Stomach (tissue), 9 donors: ENCODE data around the gene TDRD7. TPM values are rescaled to one million over a fixed set of nuclear protein-coding genes. Genes with fewer than 3 reads are reported as not detected.

Experiments
- DNase-seq, 2 donors: peaks; one replicate each; pipeline versions ENCODE4 v3.0.0 to v3.0.0-alpha.2; 2013 to 2019
- H3K27ac ChIP-seq, 5 donors: fragments of 200-600 bp in 4 of 5; sonication (generic) in 4 of 5; one replicate each; pipeline ENCODE4 v1.5.1; 2013 to 2019; ENCODE audit warnings: mild to moderate bottlenecking in 1 of 5, moderate library complexity in 1 of 5
- H3K27me3 ChIP-seq, 3 donors: fragments of 200-600 bp; sonication (generic); one replicate each; pipeline ENCODE4 v1.5.1; 2017 to 2019; ENCODE audit warnings: mixed run types in 1 of 3
- H3K36me3 ChIP-seq, 4 donors: fragments of 200-600 bp; sonication (generic); 1 replicate in 3 of 4; 2 replicates in 1 of 4; pipeline ENCODE4 v1.5.1; 2016 to 2019
- H3K4me1 ChIP-seq, 4 donors: fragments of 200-600 bp; sonication (generic); one replicate each; pipeline ENCODE4 v1.5.1; 2016 to 2019
- H3K4me3 ChIP-seq, 4 donors: fragments of 200-600 bp; sonication (generic) in 3 of 4; one replicate each; pipeline ENCODE4 v1.5.1; 2016 to 2019; ENCODE audit warnings: mild to moderate bottlenecking in 1 of 4
- H3K9me3 ChIP-seq, 4 donors: fragments of 200-600 bp; sonication (generic); one replicate each; pipeline ENCODE4 v1.5.1; 2016 to 2019
- EP300 ChIP-seq: sonication (generic); formaldehyde crosslinking; IDR thresholded peaks from one replicate; pipeline ENCODE4 v1.6.1; 2017; ENCODE audit warnings: antibody characterized with exemption
- POLR2A ChIP-seq, 4 donors: fragments of 450-650 bp; IDR thresholded peaks; one replicate each; pipeline ENCODE4 v1.6.1; 2016; ENCODE audit warnings: antibody characterized with exemption in 4 of 4, control low read depth in 2 of 4, mild to moderate bottlenecking in 1 of 4, moderate library complexity in 1 of 4
- POLR2AphosphoS5 ChIP-seq, 3 donors: sonication (generic); formaldehyde crosslinking; IDR thresholded peaks; one replicate each; pipeline ENCODE4 v1.6.1; 2016; ENCODE audit warnings: antibody characterized with exemption in 3 of 3
- WGBS, 5 donors: extraction: QIAGEN DNeasy Blood & Tissue Kit in 3 of 5; methylation state at CpG; one replicate each; pipeline versions ENCODE4 v1.1.5 to v1.1.7; 2013 to 2018; 5-methylcytosine and 5-hydroxymethylcytosine counted together
- intact Hi-C: fragments of 100-400 bp; cut with DNase I; formaldehyde crosslinking; loops from one replicate; pipeline ENCODE4 v1.15.1; 2023; ENCODE audit warnings: low total_unique reads
- polyA plus RNA-seq, 3 donors: library from polyadenylated mRNA; stranded (reverse); fragments of 200-250 nt; gene quantifications; one replicate each; pipeline ENCODE4 v1.2.3, GENCODE V29; 2013
- total RNA-seq, 5 donors: library from RNA; depleted of rRNA; stranded (reverse); fragments of >200 nt; gene quantifications; one replicate each; pipeline versions ENCODE4 v1.1.0 to v1.2.3, GENCODE V29; 2014 to 2016
- TF ChIP-seq, protein P1 (sequence below), 7 experiments: fragments of 450-650 bp in 4 of 7; fragments of 200-600 bp in 3 of 7; sonication (generic) in 3 of 7; IDR thresholded peaks; one replicate each; pipeline ENCODE4 v1.5.1; 2016 to 2019; ENCODE audit warnings: antibody characterized with exemption in 7 of 7, control low read depth in 2 of 7, mild to moderate bottlenecking in 1 of 7
- donor health status: healthy with polysubstance abuse.
- donor health status: Bipolar disorder and iron deficiency.
- donor health status: healthy.

The TDRD7 gene
- total and polyA plus RNA-seq, 8 donors, result 4.7 to 20.1 (median 9.1) TPM

DNA sequence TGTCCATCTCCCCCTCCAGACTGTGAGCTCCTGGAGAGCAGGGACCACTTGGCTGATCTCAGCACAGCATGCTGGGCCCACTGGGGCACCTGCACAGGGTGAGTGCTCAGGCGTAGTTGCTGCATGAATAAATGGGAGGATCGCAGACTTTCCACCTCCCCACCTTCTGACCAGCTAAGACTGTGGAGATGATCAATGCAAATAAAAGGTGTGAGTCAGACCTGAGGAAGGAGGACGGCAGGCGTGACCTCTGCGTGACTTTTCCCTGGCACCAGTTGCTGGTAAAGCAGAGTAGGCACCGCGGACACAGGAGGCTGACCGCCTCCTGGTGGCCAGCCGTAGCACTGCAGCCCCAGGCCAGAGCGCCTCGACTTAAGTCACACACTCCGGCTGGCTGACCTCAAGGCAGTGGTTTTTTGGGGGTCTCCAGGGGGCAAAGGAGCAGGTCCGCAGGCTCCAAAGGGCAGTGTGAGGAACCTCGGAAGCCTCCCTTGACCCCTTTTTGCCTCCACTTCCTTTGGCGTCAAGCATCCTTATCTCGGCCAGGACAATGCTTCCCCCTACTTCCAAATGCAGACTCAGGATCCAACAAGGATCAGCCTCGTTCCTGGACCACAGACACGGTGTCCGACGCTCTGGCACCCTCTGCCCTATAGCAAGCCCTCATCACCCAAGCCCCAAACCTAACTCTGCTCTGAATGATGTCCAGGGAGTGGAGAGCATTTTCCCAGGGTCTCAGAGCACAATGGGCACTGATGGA is 12.7 kb upstream of the TDRD7 start:
- Histone ChIP-seq H3K27me3 (no peaks in the 10 kb centered on the region), H3K36me3 (no peaks in the 10 kb centered on the region), H3K4me3 (no peak overlapping the region), H3K9me3 (peaks cover 0 to 17% (median 7%) of the 10 kb centered on the region in 4 donors), H3K4me1 (peaks cover 0 to 7% (median 6%) of the 10 kb centered on the region in 4 donors), H3K27ac (no peak overlapping the region)
- 25 to 44% (median 34%) methylated on average over 15 to 20 of the region's 20 CpGs for WGBS, 5 donors
- DNase-seq, result peak; percentile 89 to 90
- TF ChIP-seq EP300 (no peak), POLR2AphosphoS5 (IDR thresholded peaks at IDR 0.05) (peak in 1 of 3 donors; percentile 46), POLR2A (IDR thresholded peaks at IDR 0.05) (no peak)
- TF ChIP-seq, protein P1, sequence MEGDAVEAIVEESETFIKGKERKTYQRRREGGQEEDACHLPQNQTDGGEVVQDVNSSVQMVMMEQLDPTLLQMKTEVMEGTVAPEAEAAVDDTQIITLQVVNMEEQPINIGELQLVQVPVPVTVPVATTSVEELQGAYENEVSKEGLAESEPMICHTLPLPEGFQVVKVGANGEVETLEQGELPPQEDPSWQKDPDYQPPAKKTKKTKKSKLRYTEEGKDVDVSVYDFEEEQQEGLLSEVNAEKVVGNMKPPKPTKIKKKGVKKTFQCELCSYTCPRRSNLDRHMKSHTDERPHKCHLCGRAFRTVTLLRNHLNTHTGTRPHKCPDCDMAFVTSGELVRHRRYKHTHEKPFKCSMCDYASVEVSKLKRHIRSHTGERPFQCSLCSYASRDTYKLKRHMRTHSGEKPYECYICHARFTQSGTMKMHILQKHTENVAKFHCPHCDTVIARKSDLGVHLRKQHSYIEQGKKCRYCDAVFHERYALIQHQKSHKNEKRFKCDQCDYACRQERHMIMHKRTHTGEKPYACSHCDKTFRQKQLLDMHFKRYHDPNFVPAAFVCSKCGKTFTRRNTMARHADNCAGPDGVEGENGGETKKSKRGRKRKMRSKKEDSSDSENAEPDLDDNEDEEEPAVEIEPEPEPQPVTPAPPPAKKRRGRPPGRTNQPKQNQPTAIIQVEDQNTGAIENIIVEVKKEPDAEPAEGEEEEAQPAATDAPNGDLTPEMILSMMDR (IDR thresholded peaks at IDR 0.05), result peak in 5 of 7 experiments; percentile 69 to 99 (median 88)
- intact Hi-C loops, result loop anchor here (10.0 kb wide), 1 partner anchor 544 kb away; the partner anchor contains the start of gene ZNF782

DNA sequence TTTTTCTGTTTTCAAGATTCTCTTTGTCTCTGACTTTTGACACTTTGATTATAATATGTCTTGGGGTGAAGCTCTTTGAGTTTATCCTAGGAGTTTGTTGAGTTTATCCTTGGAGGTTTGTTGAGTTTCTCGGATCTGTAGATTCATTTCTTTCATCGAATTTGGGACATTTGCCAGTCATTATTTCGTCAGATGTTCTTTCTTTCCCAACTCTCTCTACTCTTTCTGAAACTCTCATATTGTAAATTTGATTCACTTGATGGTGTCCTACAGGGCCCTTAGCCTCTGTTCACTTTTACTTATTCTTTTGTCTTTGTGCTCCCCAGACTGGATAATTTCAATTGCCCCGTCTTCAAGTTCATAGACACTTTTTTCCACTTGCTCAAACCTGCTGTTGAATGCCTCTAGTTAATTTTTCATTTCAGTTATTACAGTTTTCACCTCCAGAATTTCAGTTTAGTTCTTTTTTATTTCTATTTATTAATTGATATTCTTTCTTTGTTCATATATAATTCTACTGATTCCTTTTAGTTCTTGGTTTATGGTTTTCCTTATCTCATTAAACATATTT is 8.1 kb upstream of the TDRD7 start:
- H3K4me1 ChIP-seq, result peaks cover 4 to 25% (median 14%) of the 10 kb centered on the region in 4 donors
- no peaks in the 10 kb centered on the region for H3K27me3 ChIP-seq
- TF ChIP-seq POLR2A (IDR thresholded peaks at IDR 0.05) (no peak), EP300 (no peak), POLR2AphosphoS5 (IDR thresholded peaks at IDR 0.05) (no peak)
- TF ChIP-seq, protein P1 (IDR thresholded peaks at IDR 0.05), result no peak
- H3K4me3 ChIP-seq, result no peak overlapping the region
- DNase-seq, result no peak
- H3K27ac ChIP-seq, result no peak overlapping the region
- intact Hi-C loops, result no loop called here
- no peaks in the 10 kb centered on the region for H3K36me3 ChIP-seq
- 88 to 99% (median 95%) methylated on average over 4 of the region's 4 CpGs for WGBS, 5 donors
- H3K9me3 ChIP-seq, result peaks cover 0 to 21% (median 8%) of the 10 kb centered on the region in 4 donors

- Histone ChIP-seq H3K9me3 (peaks cover 0 to 21% (median 8%) of the 10 kb centered on the region in 4 donors), H3K4me1 (peaks cover 0 to 18% (median 10%) of the 10 kb centered on the region in 4 donors), H3K36me3 (no peaks in the 10 kb centered on the region), H3K27ac (no peak overlapping the region), H3K27me3 (no peaks in the 10 kb centered on the region), H3K4me3 (no peak overlapping the region)
- TF ChIP-seq, protein P1 (IDR thresholded peaks at IDR 0.05), result no peak
- no peak for TF ChIP-seq POLR2AphosphoS5 (IDR thresholded peaks at IDR 0.05)
- no peak for TF ChIP-seq EP300
- no peak for TF ChIP-seq POLR2A (IDR thresholded peaks at IDR 0.05)
- DNase-seq, result no peak
- intact Hi-C loops, result no loop called here
- 18 to 40% (median 31%) methylated on average over 2 of the region's 2 CpGs for WGBS, 5 donors
Measured at GRCh38 chr9:97405551-97405950, 6.3 kb upstream of the TDRD7 start.

- no peak overlapping the region for H3K4me3 ChIP-seq
- TF ChIP-seq POLR2AphosphoS5 (IDR thresholded peaks at IDR 0.05) (no peak), POLR2A (IDR thresholded peaks at IDR 0.05) (no peak), EP300 (no peak)
- TF ChIP-seq, protein P1 (IDR thresholded peaks at IDR 0.05), result no peak
- no peaks in the 10 kb centered on the region for H3K27me3 ChIP-seq
- H3K4me1 ChIP-seq, result peaks cover 4 to 23% (median 11%) of the 10 kb centered on the region in 4 donors
- H3K36me3 ChIP-seq, result no peaks in the 10 kb centered on the region
- intact Hi-C loops, result no loop called here
- peak overlapping the region in 1 of 5 donors; percentile 56 for H3K27ac ChIP-seq
- no peak for DNase-seq
- 21 to 45% (median 28%) methylated on average over 3 of the region's 3 CpGs for WGBS, 5 donors
- peaks cover 0 to 21% (median 8%) of the 10 kb centered on the region in 4 donors for H3K9me3 ChIP-seq
Measured at GRCh38 chr9:97406620-97407177, 5.2 kb upstream of the TDRD7 start.
